PC-3 (cell line): ENCODE data around the gene D2HGDH. TPM values are rescaled to one million over a fixed set of nuclear protein-coding genes. Genes with fewer than 3 reads are reported as not detected.

Experiments used
- ATAC-seq: fragments of 200-7000 bp; cut with Tn5 transposase; 2 replicates; pipeline ENCODE4 v1.9.1; 2020; ENCODE audit warnings: mild to moderate bottlenecking, moderate library complexity
- BruUV-seq: library from RNA; stranded (reverse); fragments of 400-500 nt; replicated peaks from 2 replicates; lab custom pipeline; 2021; lab: Mats Ljungman, UMichigan
- CTCF ChIA-PET: fragments of 300-600 bp; sonication (Branson Sonifier 250); formaldehyde crosslinking; loops from one replicate; lab custom pipeline; 2022; ENCODE audit warnings: antibody characterized with exemption; lab: Charles Lee
- POLR2A ChIA-PET: fragments of 300-600 bp; sonication (Branson Sonifier 250); formaldehyde crosslinking; loops from one replicate; lab custom pipeline; 2022; ENCODE audit warnings: antibody characterized with exemption; ENCODE audit not compliant: unreplicated experiment; lab: Charles Lee
- DNase-seq: peaks from one replicate; pipeline ENCODE4 v3.0.0-alpha.2; 2015
- H2AFZ ChIP-seq: fragments of 300-600 bp; sonication (generic); 2 replicates; pipeline ENCODE4 v1.6.0; 2016; ENCODE audit warnings: antibody characterized with exemption, low read length
- H3F3A ChIP-seq: fragments of 300-600 bp; sonication (generic); one replicate; pipeline ENCODE4 v1.6.0; 2017; ENCODE audit warnings: antibody characterized with exemption, low read length, control low read depth, mild to moderate bottlenecking; ENCODE audit not compliant: unreplicated experiment
- H3K27ac ChIP-seq: fragments of 300-600 bp; sonication (generic); 2 replicates; pipeline ENCODE4 v1.5.1; 2016; ENCODE audit warnings: mild to moderate bottlenecking, low read length
- H3K27me3 ChIP-seq: fragments of 300-600 bp; sonication (generic); 2 replicates; pipeline ENCODE4 v1.6.1; 2016; ENCODE audit warnings: low read length, mixed read lengths
- H3K36me3 ChIP-seq: fragments of 300-600 bp; sonication (generic); 2 replicates; pipeline ENCODE4 v1.6.1; 2016; ENCODE audit warnings: low read depth, mixed run types, low read length, mixed read lengths
- H3K4me1 ChIP-seq: fragments of 300-600 bp; sonication (generic); 2 replicates; pipeline ENCODE4 v1.5.1; 2016; ENCODE audit warnings: low read length; ENCODE audit not compliant: insufficient read depth
- H3K4me2 ChIP-seq: fragments of 300-600 bp; sonication (generic); 2 replicates; pipeline ENCODE4 v1.6.0; 2016; ENCODE audit warnings: low read length
- H3K4me3 ChIP-seq: fragments of 300-600 bp; sonication (generic); 2 replicates; pipeline ENCODE4 v1.5.1; 2016; ENCODE audit warnings: mild to moderate bottlenecking, low read length, mixed read lengths
- H3K79me2 ChIP-seq: fragments of 300-600 bp; sonication (generic); 2 replicates; pipeline ENCODE4 v1.6.1; 2017; ENCODE audit warnings: low read length, mixed read lengths
- H3K9ac ChIP-seq: fragments of 300-600 bp; sonication (generic); 2 replicates; pipeline ENCODE4 v1.6.0; 2016; ENCODE audit warnings: mild to moderate bottlenecking, low read length
- H3K9me2 ChIP-seq: fragments of 300-600 bp; sonication (generic); replicated peaks from 2 replicates; pipeline ENCODE4 v1.6.1; 2016; ENCODE audit warnings: mixed run types, low read length, mixed read lengths
- H3K9me3 ChIP-seq: fragments of 300-600 bp; sonication (generic); 2 replicates; pipeline ENCODE4 v1.6.1; 2016; ENCODE audit warnings: low read length, mixed read lengths
- H4K20me1 ChIP-seq: fragments of 300-600 bp; sonication (generic); 2 replicates; pipeline ENCODE4 v1.6.1; 2016; ENCODE audit warnings: low read length, mixed read lengths
- EZH2 ChIP-seq: fragments of 300-600 bp; sonication (generic); IDR thresholded peaks from one replicate; pipeline ENCODE4 v1.6.1; 2017; ENCODE audit warnings: antibody characterized with exemption, mild to moderate bottlenecking, low read length; ENCODE audit not compliant: unreplicated experiment
- EZH2phosphoT487 ChIP-seq: fragments of 300-600 bp; sonication (generic); IDR thresholded peaks from 2 replicates; pipeline ENCODE4 v1.6.1; 2018; ENCODE audit warnings: mild to moderate bottlenecking, antibody characterized with exemption, low read length, borderline replicate concordance
- intact Hi-C: fragments of 100-400 bp; cut with micrococcal nuclease; formaldehyde crosslinking; loops from 2 replicates; pipeline ENCODE4 v1.9.0; 2023
- total RNA-seq: library from RNA; depleted of rRNA; stranded (reverse); fragments of >200 nt; gene quantifications from 2 replicates; pipeline ENCODE4 v1.2.3, GENCODE V29; 2014
- TF ChIP-seq, protein P1 (sequence below): fragments of 300-600 bp; sonication (generic); conservative IDR thresholded peaks from 2 replicates; pipeline ENCODE4 v1.5.1; 2017; ENCODE audit warnings: antibody characterized with exemption, low read depth, mild to moderate bottlenecking, low read length

D2HGDH gene
- total RNA-seq, 1 experiment from 2014 or later = 28.5 TPM

GRCh38 chr2:241801611-241802420, 67.4 kb downstream of the D2HGDH start:
- Histone ChIP-seq H3K27me3 (no peaks in the 10 kb centered on the region), H3K9me3 (no peaks in the 10 kb centered on the region), H3K9ac (no peak overlapping the region), H3K36me3 (no peaks in the 10 kb centered on the region), H3K4me1 (peaks cover 6% of the 10 kb centered on the region; the same call in 1 of the 2 replicates), H3K4me2 (no peak overlapping the region), H2AFZ (no peak overlapping the region), H3K4me3 (no peak overlapping the region), H3F3A (no peaks in the 10 kb centered on the region), H3K9me2 (no peaks in the 10 kb centered on the region), H4K20me1 (no peaks in the 10 kb centered on the region), H3K79me2 (no peaks in the 10 kb centered on the region), H3K27ac (no peak overlapping the region)
- CTCF ChIA-PET = no interaction called here
- DNase-seq (no peak), ATAC-seq (no peak)
- POLR2A ChIA-PET = no interaction called here
- intact Hi-C loops = no loop called here
- TF ChIP-seq, protein P1, sequence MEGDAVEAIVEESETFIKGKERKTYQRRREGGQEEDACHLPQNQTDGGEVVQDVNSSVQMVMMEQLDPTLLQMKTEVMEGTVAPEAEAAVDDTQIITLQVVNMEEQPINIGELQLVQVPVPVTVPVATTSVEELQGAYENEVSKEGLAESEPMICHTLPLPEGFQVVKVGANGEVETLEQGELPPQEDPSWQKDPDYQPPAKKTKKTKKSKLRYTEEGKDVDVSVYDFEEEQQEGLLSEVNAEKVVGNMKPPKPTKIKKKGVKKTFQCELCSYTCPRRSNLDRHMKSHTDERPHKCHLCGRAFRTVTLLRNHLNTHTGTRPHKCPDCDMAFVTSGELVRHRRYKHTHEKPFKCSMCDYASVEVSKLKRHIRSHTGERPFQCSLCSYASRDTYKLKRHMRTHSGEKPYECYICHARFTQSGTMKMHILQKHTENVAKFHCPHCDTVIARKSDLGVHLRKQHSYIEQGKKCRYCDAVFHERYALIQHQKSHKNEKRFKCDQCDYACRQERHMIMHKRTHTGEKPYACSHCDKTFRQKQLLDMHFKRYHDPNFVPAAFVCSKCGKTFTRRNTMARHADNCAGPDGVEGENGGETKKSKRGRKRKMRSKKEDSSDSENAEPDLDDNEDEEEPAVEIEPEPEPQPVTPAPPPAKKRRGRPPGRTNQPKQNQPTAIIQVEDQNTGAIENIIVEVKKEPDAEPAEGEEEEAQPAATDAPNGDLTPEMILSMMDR = no peak
- TF ChIP-seq EZH2phosphoT487 = no peak
- no peak for TF ChIP-seq EZH2
- BruUV-seq = no TSS peak

GRCh38 chr2:241802421-241803318, 68.2 kb downstream of the D2HGDH start:
- no peak overlapping the region for H3K9ac ChIP-seq
- H3K79me2 ChIP-seq = no peaks in the 10 kb centered on the region
- intact Hi-C loops = no loop called here
- H3F3A ChIP-seq = no peaks in the 10 kb centered on the region
- H3K4me2 ChIP-seq = peak overlapping the region; percentile 69
- H3K36me3 ChIP-seq = no peaks in the 10 kb centered on the region
- peaks cover 6% of the 10 kb centered on the region; the same call in 1 of the 2 replicates for H3K4me1 ChIP-seq
- no peak for ATAC-seq
- H4K20me1 ChIP-seq = no peaks in the 10 kb centered on the region
- H2AFZ ChIP-seq = no peak overlapping the region
- BruUV-seq = no TSS peak
- H3K9me2 ChIP-seq = no peaks in the 10 kb centered on the region
- ChIA-PET CTCF (no interaction called here), POLR2A (no interaction called here)
- H3K27ac ChIP-seq = no peak overlapping the region
- no peaks in the 10 kb centered on the region for H3K9me3 ChIP-seq
- no peak overlapping the region for H3K4me3 ChIP-seq
- DNase-seq = no peak
- TF ChIP-seq EZH2phosphoT487 = no peak
- TF ChIP-seq EZH2 = no peak
- TF ChIP-seq, protein P1 = no peak
- no peaks in the 10 kb centered on the region for H3K27me3 ChIP-seq
